ENCODE data around the gene DRD1. TPM values are rescaled to one million over a fixed set of nuclear protein-coding genes. Genes with fewer than 3 reads are reported as not detected.

The DRD1 gene
- total RNA-seq, 1 experiment from 2014 or later, result 0.54 TPM

GRCh38 chr5:175477440-175477839, 33.5 kb upstream of the DRD1 start:
- TF ChIP-seq FOSL1 (IDR thresholded peaks at IDR 0.05; ENCODE audit: low read depth), result no peak
- no peak for TF ChIP-seq CEBPB (IDR thresholded peaks at IDR 0.05; ENCODE audit: low read depth)
- no peak for TF ChIP-seq ZFX (IDR thresholded peaks at IDR 0.05)
- TF ChIP-seq ELF1 (IDR thresholded peaks at IDR 0.05; ENCODE audit: borderline replicate concordance, low read depth), result no peak
- no peak for TF ChIP-seq POLR2A (IDR thresholded peaks at IDR 0.05; ENCODE audit: borderline replicate concordance, extremely low read depth, insufficient read depth, insufficient read length)
- TF ChIP-seq YY1 (IDR thresholded peaks at IDR 0.05; ENCODE audit: extremely low read depth, insufficient replicate concordance, low read depth, low read length), result no peak
- TF ChIP-seq CBX3 (IDR thresholded peaks at IDR 0.05; ENCODE audit: low read depth), result no peak
- TF ChIP-seq SIN3A (IDR thresholded peaks at IDR 0.05; ENCODE audit: low read depth), result no peak
- no peak for TF ChIP-seq ZNF274 (IDR thresholded peaks at IDR 0.05; ENCODE audit: low read depth, low read length)
- no peak for TF ChIP-seq REST (IDR thresholded peaks at IDR 0.05; ENCODE audit: low read depth)
- no peak for TF ChIP-seq ATF3 (IDR thresholded peaks at IDR 0.05)
- TF ChIP-seq TCF7L2 (IDR thresholded peaks at IDR 0.05; ENCODE audit: borderline replicate concordance, extremely low read depth, insufficient read depth, insufficient read length), result no peak
- no peak for TF ChIP-seq ZBTB33 (IDR thresholded peaks at IDR 0.05; ENCODE audit: extremely low read depth, insufficient replicate concordance, low read length)
- Histone ChIP-seq H3K27me3 (ENCODE audit: insufficient read depth, low read length) (no peaks in the 10 kb centered on the region), H3K36me3 (ENCODE audit: control insufficient read depth in 1 of 2, insufficient read depth in 2 of 2, low read length in 2 of 2) (peaks cover 3 to 11% of the 10 kb centered on the region in 2 experiments; a peak in 2 of 4 replicates), H3K4me2 (ENCODE audit: low read length) (peak overlapping the region; percentile 86), H3K4me3 (replicated peaks in 1 of 2; ENCODE audit: low read depth in 1 of 2, low read length in 2 of 2) (no peak overlapping the region), H3K4me1 (ENCODE audit: control insufficient read depth in 1 of 2, insufficient read depth in 2 of 2, low read length in 2 of 2) (peaks cover 7 to 14% of the 10 kb centered on the region in 2 experiments; a peak in 3 of 4 replicates), H4K20me1 (ENCODE audit: insufficient read depth) (peaks cover 8% of the 10 kb centered on the region; the same call in 1 of the 2 replicates), H3K79me2 (ENCODE audit: insufficient read depth, low read length) (peaks cover 40% of the 10 kb centered on the region), H3K9me2 (ENCODE audit: insufficient read depth) (no peaks in the 10 kb centered on the region), H2AFZ (ENCODE audit: low read depth, low read length, poor library complexity, severe bottlenecking) (peak overlapping the region; percentile 89), H3K9me3 (ENCODE audit: control insufficient read depth in 1 of 2, insufficient read depth in 1 of 2, low read depth in 1 of 2, low read length in 2 of 2) (no peaks in the 10 kb centered on the region), H3K9ac (ENCODE audit: low read length) (no peak overlapping the region), H3K27ac (ENCODE audit: low read depth, low read length) (no peak overlapping the region)
- ChIA-PET POLR2A (no interaction called here), RAD21 (ENCODE audit: low non-redundant PET in 1 of 2, low total read pairs in 2 of 2, uncharacterized antibody in 2 of 2, unreplicated experiment in 2 of 2) (no interaction called here), CTCF (interaction anchor here (1.2 kb wide), 2 partner anchors 13 kb away, joined by 4 to 8 read pairs; no protein-coding TSS in a partner anchor)
- no peak for ATAC-seq
- no peak for DNase-seq (ENCODE audit: low read depth, low spot score)
- BruUV-seq (replicated peaks), result no TSS peak
- intact Hi-C loops (cut with micrococcal nuclease), result no loop called here

All from HCT116 (cell line).